Erythroblast (primary cell): ENCODE results near the gene HOXA4.

Source experiments
- GATA1 ChIP-seq: IDR thresholded peaks from 2 replicates; pipeline ENCODE4 v1.6.1; 2011; ENCODE audit warnings: low read depth, mild to moderate bottlenecking, control low read depth, low read length, moderate library complexity
- POLR2A ChIP-seq: IDR thresholded peaks from 2 replicates; pipeline ENCODE4 v1.6.1; 2011; ENCODE audit warnings: mild to moderate bottlenecking, low read length

- no peak for TF ChIP-seq POLR2A
- no peak for TF ChIP-seq GATA1
Measured at GRCh38 chr7:27162561-27163287, 32.2 kb upstream of the HOXA4 start.
